GM12865 (cell line): Measurements from ENCODE around the gene MUC4.

Source experiments
- DNase-seq: peaks from one replicate; pipeline ENCODE4 v3.0.0; 2010; ENCODE audit warnings: low read depth
- H3K4me3 ChIP-seq: 2 replicates; pipeline ENCODE4 v1.5.1; 2011; ENCODE audit warnings: mild to moderate bottlenecking, low read depth, low read length, control low read depth
- CTCF ChIP-seq: IDR thresholded peaks from 2 replicates; pipeline ENCODE4 v1.5.1; 2011; ENCODE audit warnings: low read length, control low read depth, low read depth, inconsistent platforms; ENCODE audit not compliant: insufficient read depth; ENCODE audit errors: missing control alignments

MUC4 gene

GRCh38 chr3:195845483-195845882 lies 33.8 kb upstream of the MUC4 start:
- no peak for TF ChIP-seq CTCF
- no peak for DNase-seq
- H3K4me3 ChIP-seq, result no peak overlapping the region

GRCh38 chr3:195844671-195845218 lies 33.0 kb upstream of the MUC4 start:
- DNase-seq, result no peak

GRCh38 chr3:195839260-195840010 lies 27.7 kb upstream of the MUC4 start:
- TF ChIP-seq CTCF, result no peak
- H3K4me3 ChIP-seq, result no peak overlapping the region

More at GRCh38 chr3:195844671-195845218, 33.0 kb upstream of the MUC4 start:
- no peak overlapping the region for H3K4me3 ChIP-seq
- TF ChIP-seq CTCF, result no peak

GRCh38 chr3:195838714-195839113 lies 27.0 kb upstream of the MUC4 start:
- H3K4me3 ChIP-seq, result no peak overlapping the region
- TF ChIP-seq CTCF, result no peak
- DNase-seq, result peak; percentile 57

More at GRCh38 chr3:195839260-195840010, 27.7 kb upstream of the MUC4 start:
- DNase-seq, result no peak

GRCh38 chr3:195836476-195837135 lies 24.9 kb upstream of the MUC4 start:
- H3K4me3 ChIP-seq, result no peak overlapping the region
- no peak for TF ChIP-seq CTCF
- no peak for DNase-seq

GRCh38 chr3:195835791-195836190 lies 24.1 kb upstream of the MUC4 start:
- no peak overlapping the region for H3K4me3 ChIP-seq
- TF ChIP-seq CTCF, result no peak
- DNase-seq, result no peak
